ENCODE data around the gene KLHL35. TPM values are rescaled to one million over a fixed set of nuclear protein-coding genes. Genes with fewer than 3 reads are reported as not detected.

KLHL35 gene
- total and polyA plus RNA-seq, 4 donors, result 0.07 to 0.42 (median 0.15) TPM; not detected in 1

DNA sequence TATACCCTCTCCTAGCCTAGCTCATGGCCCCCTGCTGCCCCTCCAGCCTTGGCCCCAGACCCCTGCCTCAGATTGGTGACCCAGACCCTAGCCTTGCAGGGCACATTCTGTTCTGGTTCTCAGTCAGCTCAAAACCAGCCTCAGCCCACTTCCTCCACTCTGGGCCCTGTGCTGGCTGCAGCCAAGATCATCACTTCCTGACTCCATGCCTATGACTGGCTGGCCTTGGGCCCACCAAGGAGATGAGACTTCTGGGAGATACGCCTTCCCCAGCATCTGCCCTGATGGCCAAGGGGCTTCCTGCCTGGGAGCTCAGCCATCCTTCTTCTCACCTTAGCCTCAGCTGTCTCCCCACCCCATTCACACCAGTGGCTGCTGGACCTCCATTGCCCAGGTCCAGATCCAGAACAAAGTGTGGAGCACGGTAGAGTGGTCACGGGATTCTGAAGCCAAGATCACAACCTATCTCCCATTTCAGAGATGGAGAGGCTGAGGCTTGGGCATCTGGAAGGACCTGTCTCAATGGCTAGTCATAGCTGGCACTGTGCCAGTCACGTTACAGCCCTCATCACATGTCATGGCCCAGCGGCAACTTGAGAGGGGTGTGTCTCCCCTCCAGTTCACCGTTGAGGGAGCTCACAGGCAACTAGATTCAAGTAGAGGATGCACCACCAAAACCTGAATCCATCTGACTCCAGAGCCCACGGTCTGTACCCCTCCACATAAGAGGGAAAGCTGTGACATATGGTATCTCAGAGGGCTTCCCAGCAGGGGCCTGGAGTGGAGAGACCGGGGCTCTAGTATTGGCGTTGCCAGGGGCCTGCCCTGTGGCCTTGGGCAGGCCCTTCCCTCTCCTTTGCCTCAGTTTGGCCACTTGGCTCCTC, 43.0 kb upstream of the KLHL35 start (continued):
- TF ChIP-seq ZBTB33 (IDR thresholded peaks at IDR 0.05) (no peak), NR2F2 (IDR thresholded peaks at IDR 0.05) (peak; percentile 75), SP1 (IDR thresholded peaks at IDR 0.05) (peak; percentile 43), FOXA1 (IDR thresholded peaks at IDR 0.05) (no peak)

DNA sequence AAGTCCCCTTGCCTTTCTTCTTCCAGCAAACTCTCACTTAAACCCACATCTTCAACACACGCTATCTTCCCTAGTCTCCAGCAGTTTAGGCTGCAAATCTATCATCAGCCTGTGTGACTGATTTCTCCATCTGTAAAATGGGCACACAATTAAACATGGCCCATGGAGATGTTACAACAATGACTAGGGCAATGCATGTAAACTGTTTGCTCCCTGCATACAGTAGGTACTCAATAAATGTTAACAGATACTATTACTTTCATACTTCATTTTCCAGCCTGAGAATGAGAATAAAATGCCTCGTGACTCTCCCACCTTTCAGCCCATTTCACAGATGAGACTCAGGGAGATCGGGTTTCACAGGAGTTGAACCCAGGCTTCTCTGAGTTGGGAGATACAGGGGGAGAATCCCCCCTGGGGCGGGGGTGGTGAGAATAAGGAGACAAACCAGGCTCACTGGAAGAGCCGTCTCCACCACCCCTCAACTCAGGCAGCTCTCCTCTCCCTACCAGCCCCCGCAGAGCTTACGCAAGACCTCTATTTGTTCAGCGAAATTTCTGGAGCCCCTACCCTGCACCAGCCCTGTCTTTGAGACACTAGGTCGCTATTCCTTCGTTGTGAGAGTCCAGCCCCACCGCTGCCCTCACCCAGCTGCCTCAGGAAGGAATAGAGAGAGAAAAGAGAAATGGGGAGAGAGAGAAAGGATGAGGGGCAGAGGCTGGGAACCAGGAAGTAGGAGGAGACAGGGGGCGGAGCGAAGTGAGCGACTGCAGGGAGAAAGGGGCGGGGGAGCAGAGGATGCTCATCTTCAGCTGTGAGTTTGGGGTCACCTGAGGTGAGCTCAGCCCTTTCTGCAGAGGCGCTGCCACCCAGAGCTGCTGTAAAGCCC, 42.1 kb upstream of the KLHL35 start:
- Histone ChIP-seq H3K4me3 (ENCODE audit: low read depth in 1 of 3, low read length in 3 of 3) (no peak overlapping the region), H3K9me3 (ENCODE audit: control insufficient read depth in 4 of 4, low read length in 3 of 4) (no peaks in the 10 kb centered on the region), H3K36me3 (ENCODE audit: control insufficient read depth in 4 of 4, insufficient read depth in 3 of 4, low read depth in 1 of 4, low read length in 3 of 4) (no peaks in the 10 kb centered on the region), H3K9ac (ENCODE audit: low read depth in 1 of 2, low read length in 2 of 2) (no peak overlapping the region), H3K27me3 (ENCODE audit: control insufficient read depth in 4 of 4, insufficient read depth in 4 of 4, low read length in 3 of 4) (no peaks in the 10 kb centered on the region), H3K4me1 (ENCODE audit: control insufficient read depth in 4 of 4, insufficient read depth in 4 of 4, low read length in 3 of 4) (peaks cover 2 to 30% (median 9%) of the 10 kb centered on the region in 4 donors), H3K27ac (ENCODE audit: low read depth in 1 of 2, low read length in 2 of 2) (peak overlapping the region; percentile 1 to 49)
- 52% methylated on average over 16 of the region's 16 CpGs for WGBS
- peak; percentile 51 for DNase-seq (ENCODE audit: low spot score)
- TF ChIP-seq RXRA (IDR thresholded peaks at IDR 0.05), result peak in 1 of 2 donors; percentile 13
- no peak for TF ChIP-seq RAD21 (IDR thresholded peaks at IDR 0.05)

GRCh38 chr11:75474240-75474639, 41.2 kb upstream of the KLHL35 start:
- peaks cover 0 to 26% (median 8%) of the 10 kb centered on the region in 4 donors for H3K4me1 ChIP-seq (ENCODE audit: control insufficient read depth in 4 of 4, insufficient read depth in 4 of 4, low read length in 3 of 4)
- H3K9me3 ChIP-seq (ENCODE audit: control insufficient read depth in 4 of 4, low read length in 3 of 4), result no peaks in the 10 kb centered on the region
- H3K27ac ChIP-seq (ENCODE audit: low read depth in 1 of 2, low read length in 2 of 2), result no peak overlapping the region
- no peaks in the 10 kb centered on the region for H3K27me3 ChIP-seq (ENCODE audit: control insufficient read depth in 4 of 4, insufficient read depth in 4 of 4, low read length in 3 of 4)
- TF ChIP-seq NR2F2 (IDR thresholded peaks at IDR 0.05), result peak; percentile 10
- TF ChIP-seq FOXA2 (IDR thresholded peaks at IDR 0.05), result no peak
- no peak overlapping the region for H3K9ac ChIP-seq (ENCODE audit: low read depth in 1 of 2, low read length in 2 of 2)
- no peak overlapping the region for H3K4me3 ChIP-seq (ENCODE audit: low read depth in 1 of 3, low read length in 3 of 3)
- no peaks in the 10 kb centered on the region for H3K36me3 ChIP-seq (ENCODE audit: control insufficient read depth in 4 of 4, insufficient read depth in 3 of 4, low read depth in 1 of 4, low read length in 3 of 4)
- 79% methylated on average over 1 of the region's 1 CpG for WGBS
- no peak for DNase-seq (ENCODE audit: low spot score)

GRCh38 chr11:75473684-75474083, 40.7 kb upstream of the KLHL35 start:
- H3K27ac ChIP-seq (ENCODE audit: low read depth in 1 of 2, low read length in 2 of 2), result no peak overlapping the region
- H3K4me3 ChIP-seq (ENCODE audit: low read depth in 1 of 3, low read length in 3 of 3), result no peak overlapping the region
- H3K9ac ChIP-seq (ENCODE audit: low read depth in 1 of 2, low read length in 2 of 2), result no peak overlapping the region
- no peaks in the 10 kb centered on the region for H3K9me3 ChIP-seq (ENCODE audit: control insufficient read depth in 4 of 4, low read length in 3 of 4)
- H3K36me3 ChIP-seq (ENCODE audit: control insufficient read depth in 4 of 4, insufficient read depth in 3 of 4, low read depth in 1 of 4, low read length in 3 of 4), result no peaks in the 10 kb centered on the region
- H3K27me3 ChIP-seq (ENCODE audit: control insufficient read depth in 4 of 4, insufficient read depth in 4 of 4, low read length in 3 of 4), result no peaks in the 10 kb centered on the region
- TF ChIP-seq EGR1 (IDR thresholded peaks at IDR 0.05; ENCODE audit: low read depth in 2 of 2) (no peak), FOXA1 (IDR thresholded peaks at IDR 0.05) (no peak), TAF1 (conservative IDR thresholded peaks at IDR 0.05) (no peak), REST (IDR thresholded peaks at IDR 0.05) (no peak), HNF4A (conservative IDR thresholded peaks at IDR 0.05) (no peak), RXRA (IDR thresholded peaks at IDR 0.05) (no peak), FOXA2 (IDR thresholded peaks at IDR 0.05) (no peak), ATF3 (IDR thresholded peaks at IDR 0.05) (no peak), NR2F2 (IDR thresholded peaks at IDR 0.05) (no peak)
- TF ChIP-seq, protein P1, sequence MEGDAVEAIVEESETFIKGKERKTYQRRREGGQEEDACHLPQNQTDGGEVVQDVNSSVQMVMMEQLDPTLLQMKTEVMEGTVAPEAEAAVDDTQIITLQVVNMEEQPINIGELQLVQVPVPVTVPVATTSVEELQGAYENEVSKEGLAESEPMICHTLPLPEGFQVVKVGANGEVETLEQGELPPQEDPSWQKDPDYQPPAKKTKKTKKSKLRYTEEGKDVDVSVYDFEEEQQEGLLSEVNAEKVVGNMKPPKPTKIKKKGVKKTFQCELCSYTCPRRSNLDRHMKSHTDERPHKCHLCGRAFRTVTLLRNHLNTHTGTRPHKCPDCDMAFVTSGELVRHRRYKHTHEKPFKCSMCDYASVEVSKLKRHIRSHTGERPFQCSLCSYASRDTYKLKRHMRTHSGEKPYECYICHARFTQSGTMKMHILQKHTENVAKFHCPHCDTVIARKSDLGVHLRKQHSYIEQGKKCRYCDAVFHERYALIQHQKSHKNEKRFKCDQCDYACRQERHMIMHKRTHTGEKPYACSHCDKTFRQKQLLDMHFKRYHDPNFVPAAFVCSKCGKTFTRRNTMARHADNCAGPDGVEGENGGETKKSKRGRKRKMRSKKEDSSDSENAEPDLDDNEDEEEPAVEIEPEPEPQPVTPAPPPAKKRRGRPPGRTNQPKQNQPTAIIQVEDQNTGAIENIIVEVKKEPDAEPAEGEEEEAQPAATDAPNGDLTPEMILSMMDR (IDR thresholded peaks at IDR 0.05; ENCODE audit: low read depth, low read length, missing input control), result no peak
- 85% methylated on average over 6 of the region's 6 CpGs for WGBS
- H3K4me1 ChIP-seq (ENCODE audit: control insufficient read depth in 4 of 4, insufficient read depth in 4 of 4, low read length in 3 of 4), result peaks cover 0 to 23% (median 8%) of the 10 kb centered on the region in 4 donors
- no peak for DNase-seq (ENCODE audit: low spot score)

Data from liver (tissue), 9 donors.